Measurements from ENCODE around the gene PRELID1. TPM values are rescaled to one million over a fixed set of nuclear protein-coding genes. Genes with fewer than 3 reads are reported as not detected.
A peak's percentile ranks its signal among the peaks of the same experiment; 100 is the strongest.

Gene PRELID1
- polyA plus RNA-seq, 2 of the 4 experiments (the other 2 are of a cell fraction): 218 to 250 TPM

GRCh38 chr5:177328545-177329231, 25.1 kb downstream of the PRELID1 start:
- WGBS (ENCODE audit: missing lambda C conversion rate): 87% methylated on average over 19 of the region's 19 CpGs
- Histone ChIP-seq H3K9me3 (no peaks in the 10 kb centered on the region), H3K4me2 (peak overlapping the region; percentile 58), H3K4me1 (peaks cover 43% of the 10 kb centered on the region), H3K27ac (peak overlapping the region; percentile 41 to 81; a peak in 5 of 6 replicates), H3K4me3 (no peak overlapping the region)
- TF ChIP-seq CTCF (IDR thresholded peaks at IDR 0.05): no peak
- TF ChIP-seq BHLHE40 (IDR thresholded peaks at IDR 0.05; ENCODE audit: low read depth, low read length): no peak
- TF ChIP-seq HES2 (IDR thresholded peaks at IDR 0.05): no peak
- TF ChIP-seq ZC3H11A (IDR thresholded peaks at IDR 0.05): no peak
- TF ChIP-seq CEBPB (IDR thresholded peaks at IDR 0.05): no peak
- no peak for TF ChIP-seq HDAC2 (IDR thresholded peaks at IDR 0.05)
- TF ChIP-seq HOXB13 (CRISPR knock-in tag; IDR thresholded peaks at IDR 0.05; ENCODE audit: low read depth): no peak
- TF ChIP-seq HMGXB4 (CRISPR knock-in tag; IDR thresholded peaks at IDR 0.05; ENCODE audit: borderline replicate concordance): no peak
- TF ChIP-seq FOSL2 (IDR thresholded peaks at IDR 0.05): no peak
- no peak for TF ChIP-seq FOSL2 (CRISPR knock-in tag; IDR thresholded peaks at IDR 0.05)
- TF ChIP-seq PBX3 (IDR thresholded peaks at IDR 0.05): no peak
- no peak for TF ChIP-seq PHF8 (IDR thresholded peaks at IDR 0.05; ENCODE audit: borderline replicate concordance, low read depth)
- ATAC-seq (no peak), FAIRE-seq (no peak), DNase-seq (ENCODE audit: low read depth in 1 of 2, low spot score in 1 of 2) (no peak)
- ChIA-PET CTCF (interaction anchor here (1.2 to 3.4 kb wide), 7 partner anchors 8 to 172 kb away, joined by 3 to 21 read pairs (median 5); no protein-coding TSS in a partner anchor), POLR2A (no interaction called here)

- TF ChIP-seq NPAS2 (CRISPR knock-in tag; IDR thresholded peaks at IDR 0.05; ENCODE audit: borderline replicate concordance) (no peak), USF2 (IDR thresholded peaks at IDR 0.05) (no peak), PBX3 (IDR thresholded peaks at IDR 0.05) (no peak), HOXB5 (CRISPR knock-in tag; IDR thresholded peaks at IDR 0.05) (no peak), MAZ (IDR thresholded peaks at IDR 0.05; ENCODE audit: borderline replicate concordance, low read depth, low read length) (no peak), JUN (IDR thresholded peaks at IDR 0.05) (no peak), POLR2AphosphoS2 (conservative IDR thresholded peaks at IDR 0.05; ENCODE audit: low read length) (no peak), HDAC2 (IDR thresholded peaks at IDR 0.05) (no peak), ZNF302 (CRISPR knock-in tag; IDR thresholded peaks at IDR 0.05) (no peak), CEBPB (IDR thresholded peaks at IDR 0.05) (no peak)
- H3K4me3 ChIP-seq: no peak overlapping the region
- H3K27ac ChIP-seq: no peak overlapping the region
- ATAC-seq (no peak), DNase-seq (ENCODE audit: low read depth in 1 of 2, low spot score in 1 of 2) (no peak), FAIRE-seq (no peak)
- H3K4me1 ChIP-seq: peaks cover 37% of the 10 kb centered on the region
- no peaks in the 10 kb centered on the region for H3K9me3 ChIP-seq
- ChIA-PET CTCF (interaction anchor here (1.1 to 7.9 kb wide), 2 partner anchors 11 to 24 kb away, joined by 3 to 111 read pairs; no protein-coding TSS in a partner anchor), POLR2A (no interaction called here)
- 92% methylated on average over 6 of the region's 6 CpGs for WGBS (ENCODE audit: missing lambda C conversion rate)
- H3K4me2 ChIP-seq: no peak overlapping the region
Measured at GRCh38 chr5:177329883-177330282, 26.3 kb downstream of the PRELID1 start.

Data from A549 (cell line).